SH-SY5Y (cell line): ENCODE measurements around the gene APOO.

Experiments used
- GATA2 ChIP-seq: IDR thresholded peaks from 2 replicates; pipeline ENCODE4 v1.6.1; 2011; ENCODE audit warnings: mild to moderate bottlenecking, low read depth, low read length
- GATA3 ChIP-seq: IDR thresholded peaks from 2 replicates; pipeline ENCODE4 v1.6.1; 2011; ENCODE audit warnings: low read depth, mild to moderate bottlenecking, low read length, moderate library complexity

APOO gene

DNA sequence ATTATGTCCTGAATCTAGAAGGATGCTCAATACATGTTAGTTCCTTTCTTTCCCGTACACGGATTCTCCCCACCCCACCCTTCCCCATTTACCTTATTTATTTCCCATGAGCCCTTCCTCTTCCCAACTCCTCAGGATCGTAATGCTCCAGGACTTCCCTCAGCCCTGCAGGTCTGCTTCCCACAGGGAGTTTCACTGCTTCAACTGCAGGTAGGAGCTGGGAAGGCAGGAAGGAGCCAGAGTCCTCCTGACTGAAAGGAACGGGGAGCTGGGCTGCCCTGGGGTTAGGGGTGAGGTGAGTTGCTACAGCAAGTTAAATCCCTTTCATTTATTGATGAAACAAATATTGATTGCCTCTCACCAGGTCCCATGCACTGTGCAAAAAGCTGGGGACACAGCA lies 91.6 kb downstream of the APOO start:
- no peak for TF ChIP-seq GATA3
- TF ChIP-seq GATA2: no peak

DNA sequence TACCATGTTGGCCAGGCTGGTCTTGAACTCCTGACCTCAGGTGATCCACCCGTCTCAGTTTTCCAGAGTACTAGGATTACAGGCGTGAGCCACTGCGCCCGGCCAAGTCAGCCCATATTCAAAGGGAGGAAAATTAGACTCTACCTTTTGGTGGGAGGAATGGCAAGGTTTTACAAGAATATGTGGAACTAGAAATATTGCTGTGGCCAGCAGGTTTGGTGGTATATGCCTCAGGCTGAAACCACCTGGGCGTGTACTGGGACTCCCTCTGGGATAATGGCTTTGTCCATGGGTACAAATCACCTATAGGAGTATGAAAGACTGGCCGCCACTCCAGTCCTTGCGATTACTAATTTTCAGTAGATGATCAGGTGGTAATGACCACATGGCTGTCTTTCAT lies 92.4 kb downstream of the APOO start:
- TF ChIP-seq GATA2 (no peak), GATA3 (no peak)

DNA sequence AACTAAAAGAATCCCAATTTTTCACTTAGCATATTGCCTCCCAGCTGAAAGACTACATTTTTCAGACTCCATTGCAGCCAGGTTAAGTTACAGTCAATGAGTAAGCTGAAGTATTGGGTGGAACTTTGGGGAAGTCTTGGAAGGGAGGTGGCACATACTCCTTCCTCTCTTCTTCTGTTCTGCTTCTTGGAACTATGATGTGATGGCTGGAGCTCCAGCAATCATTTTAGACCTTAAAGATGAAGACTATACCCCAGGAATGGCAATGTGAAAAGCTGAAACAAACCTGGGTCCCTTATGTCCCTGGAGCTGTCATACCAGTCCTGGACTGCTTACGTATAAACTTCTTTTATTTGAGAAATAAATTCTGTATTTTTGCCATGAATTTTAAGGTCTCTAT lies 93.9 kb downstream of the APOO start:
- TF ChIP-seq GATA2 (no peak), GATA3 (no peak)

DNA sequence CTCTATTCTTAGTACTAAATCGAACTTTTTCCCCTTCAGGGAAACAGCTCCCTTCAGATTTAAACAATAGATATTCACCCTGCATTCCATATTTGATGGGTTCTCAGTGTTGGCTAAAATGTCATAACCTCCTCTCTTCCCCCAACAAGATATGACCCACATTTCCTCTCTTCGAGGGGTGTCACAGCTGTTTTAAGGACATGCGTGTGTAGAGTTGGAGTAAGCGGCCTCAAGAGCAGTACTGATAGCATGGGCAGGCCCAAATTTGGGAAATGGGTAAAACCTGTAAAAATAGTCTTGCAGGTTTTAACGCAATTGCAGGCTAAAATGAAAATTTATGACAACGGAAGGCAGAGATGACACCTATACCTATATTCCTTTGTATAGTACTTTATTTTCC lies 96.1 kb downstream of the APOO start:
- no peak for TF ChIP-seq GATA3
- no peak for TF ChIP-seq GATA2

DNA sequence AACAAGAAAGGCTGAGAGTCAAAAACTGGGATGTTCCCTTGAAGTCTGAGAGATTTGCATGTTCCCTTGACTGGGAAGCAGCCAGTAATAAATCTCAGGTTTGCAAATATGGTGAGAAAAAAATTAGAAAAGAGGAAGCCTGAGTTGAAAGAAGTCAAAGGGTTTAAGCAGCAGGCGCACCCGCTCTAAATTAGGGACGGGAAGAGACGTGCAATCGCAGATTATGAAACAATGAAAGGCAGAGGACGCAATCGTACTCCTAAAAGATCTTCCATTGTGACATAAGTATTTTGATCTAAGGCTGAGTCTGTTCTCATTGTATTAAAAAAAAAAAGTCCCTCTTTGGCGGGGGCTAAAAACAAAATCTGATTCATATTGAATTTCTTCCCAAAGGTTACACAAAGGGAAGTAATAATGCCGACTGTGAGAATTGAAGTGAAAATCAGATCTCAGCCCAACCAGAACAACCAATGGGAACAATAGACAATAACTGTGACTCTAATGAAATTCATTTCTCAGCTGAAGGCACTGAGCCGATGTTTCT lies 96.6 kb downstream of the APOO start:
- no peak for TF ChIP-seq GATA2
- TF ChIP-seq GATA3: no peak

DNA sequence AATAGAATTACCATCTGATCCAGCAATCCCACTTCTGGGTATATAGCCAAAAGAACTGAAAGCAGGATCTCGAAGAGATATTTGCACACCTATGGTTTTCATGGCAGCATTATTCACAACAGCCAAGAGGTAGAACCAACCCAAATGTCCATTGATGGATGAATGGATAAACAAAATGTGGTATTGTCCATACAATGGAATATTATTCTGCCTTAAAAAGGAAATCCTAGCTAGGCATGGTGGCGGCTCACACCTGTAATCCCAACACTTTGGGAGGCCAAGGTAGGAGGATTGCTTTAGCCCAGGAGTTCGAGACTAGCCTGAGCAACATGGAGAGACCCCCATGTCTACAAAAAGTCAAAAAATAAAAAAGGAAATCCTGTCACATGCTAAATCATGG lies 97.5 kb downstream of the APOO start:
- TF ChIP-seq GATA2 (no peak), GATA3 (no peak)

DNA sequence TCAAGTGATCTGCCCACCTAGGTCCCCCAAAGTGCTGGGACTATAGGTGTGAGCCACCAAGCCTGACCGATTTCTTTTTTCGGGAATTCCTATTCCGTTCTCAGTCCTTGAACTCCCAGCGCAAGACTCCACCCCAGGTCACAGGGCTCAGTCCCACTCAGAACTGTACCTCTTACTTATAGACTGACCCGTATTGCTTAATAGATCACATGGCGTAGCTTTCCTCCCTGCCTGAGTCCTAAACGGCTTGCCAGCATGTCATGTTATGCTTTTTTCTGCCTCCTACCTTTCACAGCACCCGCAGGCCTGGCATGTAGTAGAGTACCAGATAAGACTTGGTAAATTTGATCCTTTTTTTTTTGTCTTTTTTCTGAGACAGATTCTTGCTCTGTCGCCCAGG lies 102.3 kb downstream of the APOO start:
- no peak for TF ChIP-seq GATA3
- no peak for TF ChIP-seq GATA2

DNA sequence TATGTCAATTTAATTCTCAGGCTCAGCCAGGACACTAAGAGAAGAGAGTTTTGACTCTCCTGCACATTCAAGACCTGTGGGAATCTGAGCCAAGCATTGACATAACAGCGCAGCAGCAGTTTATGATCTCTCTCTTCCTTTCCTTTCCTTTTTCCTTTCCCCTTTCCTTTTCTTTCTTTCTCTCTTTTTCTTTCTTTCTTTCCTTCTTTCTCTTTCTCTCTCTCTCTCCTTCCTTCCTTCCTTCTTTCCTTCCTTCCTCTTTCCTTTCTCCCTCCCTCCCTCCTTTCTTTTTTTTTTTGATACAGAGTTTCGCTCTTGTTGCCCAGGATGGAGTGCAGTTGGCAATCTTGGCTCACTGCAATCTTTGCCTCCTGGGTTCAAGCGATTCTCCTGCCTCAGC lies 103.2 kb downstream of the APOO start:
- no peak for TF ChIP-seq GATA2
- no peak for TF ChIP-seq GATA3

DNA sequence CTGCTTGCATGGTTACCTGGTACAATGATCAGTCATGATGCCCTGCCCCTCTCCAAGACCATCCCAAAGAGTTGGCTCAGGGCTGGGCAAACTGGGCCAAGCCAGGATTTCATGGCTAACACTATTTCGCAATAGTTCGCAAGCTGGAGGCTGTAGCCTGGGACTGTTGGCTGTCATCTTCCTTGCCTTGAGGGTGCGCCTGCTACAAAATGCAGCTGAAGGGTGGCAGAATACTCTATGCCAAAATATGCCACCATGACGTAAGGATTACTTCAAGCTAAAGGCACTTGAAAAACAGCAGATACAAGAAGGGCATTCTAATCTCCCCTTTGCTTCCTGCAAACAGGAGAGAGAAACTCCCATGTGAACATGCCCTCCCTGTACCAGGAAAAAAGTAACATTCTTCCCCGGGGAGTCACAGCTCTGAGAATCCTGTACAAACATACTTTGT lies 103.8 kb downstream of the APOO start:
- TF ChIP-seq GATA2 (no peak), GATA3 (no peak)

DNA sequence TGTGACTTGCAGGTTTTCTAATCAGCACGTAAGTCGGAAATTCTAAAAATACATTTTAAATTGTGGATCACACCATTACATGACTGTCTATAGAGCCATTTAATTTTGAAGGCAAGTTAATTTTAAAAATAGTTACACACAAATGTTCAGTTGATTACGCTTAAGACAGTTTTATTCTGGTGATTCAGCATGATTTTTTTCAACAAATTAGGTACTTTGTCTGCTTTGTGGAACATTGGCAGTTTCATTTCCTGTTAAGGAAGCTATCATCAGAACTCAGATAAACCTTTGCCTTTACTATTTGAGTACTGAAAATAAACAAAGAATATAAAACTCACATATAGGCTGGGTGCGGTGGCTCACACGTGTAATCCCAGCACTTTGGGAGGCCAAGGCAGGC lies 105.3 kb downstream of the APOO start:
- TF ChIP-seq GATA3: no peak
- no peak for TF ChIP-seq GATA2

DNA sequence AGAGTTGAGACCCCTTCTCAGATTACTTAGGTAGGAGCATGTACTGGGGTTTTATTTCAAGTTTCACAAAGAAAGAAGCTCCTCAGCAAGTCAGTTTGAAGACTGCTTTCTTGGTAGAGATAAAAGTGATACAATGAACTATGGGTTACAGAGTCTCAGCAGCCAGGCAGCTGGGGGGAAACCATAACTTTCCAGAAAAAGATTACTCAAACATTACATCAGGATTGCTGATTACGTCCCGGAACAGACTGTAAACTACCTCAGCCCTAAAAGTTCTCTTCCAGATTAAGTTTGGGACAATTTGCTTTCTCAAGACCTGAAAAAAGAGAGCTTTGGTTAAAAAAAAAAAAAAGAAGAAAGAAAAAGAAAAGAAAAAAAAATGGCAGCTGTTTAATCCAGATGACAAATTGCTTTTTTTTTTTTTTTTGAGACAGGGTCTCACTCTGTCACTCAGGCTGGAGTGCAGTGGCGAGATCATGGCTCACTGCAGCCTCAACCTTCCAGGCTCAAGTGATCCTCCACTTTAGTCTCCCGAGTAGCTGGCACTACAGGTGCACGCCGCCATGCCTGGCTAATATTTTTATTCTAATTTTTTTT lies 108.2 kb downstream of the APOO start:
- no peak for TF ChIP-seq GATA2
- TF ChIP-seq GATA3: no peak

DNA sequence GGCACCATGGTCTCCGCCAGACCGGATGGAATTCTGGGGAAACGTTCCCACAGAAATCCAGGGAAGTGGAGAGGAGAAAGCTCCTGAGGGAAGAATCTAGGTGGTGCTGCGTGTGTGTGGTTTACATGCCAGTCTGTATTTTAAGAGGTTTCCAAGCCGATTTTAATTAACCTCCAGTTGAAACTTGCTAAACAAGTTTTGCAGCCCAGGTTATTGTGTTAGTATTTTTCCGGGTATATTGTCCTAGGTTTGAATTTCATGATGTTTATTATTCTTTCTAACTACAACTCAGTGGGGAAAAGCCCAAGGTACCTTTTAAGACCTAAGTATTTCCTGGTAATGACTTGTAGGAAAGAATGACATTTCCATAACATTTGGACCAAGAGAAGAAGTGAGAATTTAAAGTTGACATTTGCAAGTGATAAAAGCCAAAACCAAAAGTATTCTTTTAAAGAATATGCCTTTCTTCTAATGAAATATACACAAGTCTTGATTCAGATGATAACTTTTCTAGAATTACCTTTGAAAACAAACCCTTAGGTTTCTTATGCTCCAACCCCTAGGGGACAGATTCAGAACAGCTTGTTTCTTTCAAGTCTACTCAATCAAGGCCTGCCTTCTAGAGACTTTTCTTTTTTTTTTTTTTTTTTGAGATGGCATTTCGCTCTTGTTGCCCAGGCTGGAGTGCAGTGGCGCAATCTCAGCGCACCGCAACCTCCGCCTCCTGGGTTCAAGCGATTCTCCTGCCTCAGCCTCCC lies 110.2 kb downstream of the APOO start:
- no peak for TF ChIP-seq GATA2
- no peak for TF ChIP-seq GATA3

DNA sequence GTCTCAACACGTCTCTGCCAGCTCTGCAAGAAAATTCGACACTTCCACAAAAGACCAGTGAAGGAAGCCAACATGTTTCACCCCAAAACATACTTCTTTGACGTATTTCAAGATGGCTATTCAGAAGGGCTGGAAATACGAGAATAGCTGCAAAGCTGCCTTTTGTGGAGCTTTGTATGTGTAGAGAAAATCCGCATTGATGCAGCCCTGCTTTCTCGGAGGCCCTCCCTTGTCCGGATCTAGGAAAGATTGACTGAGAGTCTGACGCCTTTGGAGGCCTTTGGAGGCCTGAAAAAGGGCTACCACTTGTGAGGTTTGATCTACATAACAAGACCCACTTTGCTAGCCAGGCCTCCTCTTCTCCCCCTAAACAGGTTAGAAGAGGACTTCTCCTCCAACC lies 112.5 kb downstream of the APOO start:
- TF ChIP-seq GATA2: no peak
- no peak for TF ChIP-seq GATA3

DNA sequence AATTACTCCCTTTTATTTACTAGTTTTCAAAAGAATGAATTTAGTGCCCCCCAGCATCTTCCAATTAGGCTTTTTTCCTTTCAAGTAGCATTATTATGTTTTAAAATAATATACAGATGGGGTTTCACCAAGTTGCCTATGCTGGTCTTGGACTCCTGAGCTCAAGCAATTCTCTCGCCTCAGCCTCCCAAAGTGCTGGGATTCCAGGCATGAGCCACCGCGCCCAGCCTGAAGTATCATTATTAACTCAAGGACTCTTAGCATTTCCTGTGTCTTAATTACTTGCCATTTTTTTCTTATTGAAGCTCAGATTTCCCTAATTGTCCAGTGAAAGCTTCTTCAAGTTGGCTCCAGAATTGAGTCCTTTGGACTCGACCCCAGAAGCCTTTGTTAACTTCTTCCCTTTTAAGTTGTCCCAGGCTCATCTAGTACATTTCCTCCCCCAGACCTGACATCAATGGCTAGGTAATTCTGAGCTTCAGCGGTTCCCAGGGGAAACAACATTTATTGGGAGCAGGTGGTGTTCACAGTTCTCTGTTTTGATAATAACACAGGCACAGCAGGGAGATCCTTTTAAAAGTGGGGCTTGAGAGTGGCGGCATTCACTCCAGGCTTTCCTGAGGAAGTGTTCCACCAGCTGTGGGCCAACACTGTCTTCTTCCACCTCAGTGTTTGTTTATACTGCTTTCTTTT lies 114.7 kb downstream of the APOO start:
- TF ChIP-seq GATA2: no peak
- no peak for TF ChIP-seq GATA3

DNA sequence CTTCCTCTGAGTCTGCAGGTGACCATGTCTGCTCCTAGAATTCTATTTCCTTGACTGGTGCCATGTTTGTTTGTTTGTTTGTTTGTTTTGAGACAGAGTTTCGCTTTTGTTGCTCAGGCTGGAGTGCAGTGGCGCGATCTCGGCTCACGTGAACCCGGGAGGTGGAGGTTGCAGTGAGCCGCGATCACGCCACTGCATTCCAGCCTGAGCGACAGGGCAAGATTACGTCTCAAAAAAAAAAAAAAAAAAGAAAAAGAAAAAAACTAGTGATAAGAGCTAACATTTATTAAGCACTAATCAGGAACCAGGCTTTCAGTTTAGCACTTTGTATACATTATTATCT lies 117.6 kb downstream of the APOO start:
- no peak for TF ChIP-seq GATA3
- no peak for TF ChIP-seq GATA2
